GM10266 (cell line): Measurements from ENCODE around the gene ABHD17A.
A peak's percentile ranks its signal among the peaks of the same experiment; 100 is the strongest.

Experiments
- DNase-seq: peaks from one replicate; pipeline ENCODE4 v3.0.0; 2012; ENCODE audit errors: extremely low spot score
- CTCF ChIP-seq: IDR thresholded peaks from 2 replicates; pipeline ENCODE4 v1.5.1; 2012; ENCODE audit warnings: mild to moderate bottlenecking, low read depth; ENCODE audit not compliant: control insufficient read depth, insufficient read depth; ENCODE audit errors: missing control alignments

ABHD17A gene

DNA sequence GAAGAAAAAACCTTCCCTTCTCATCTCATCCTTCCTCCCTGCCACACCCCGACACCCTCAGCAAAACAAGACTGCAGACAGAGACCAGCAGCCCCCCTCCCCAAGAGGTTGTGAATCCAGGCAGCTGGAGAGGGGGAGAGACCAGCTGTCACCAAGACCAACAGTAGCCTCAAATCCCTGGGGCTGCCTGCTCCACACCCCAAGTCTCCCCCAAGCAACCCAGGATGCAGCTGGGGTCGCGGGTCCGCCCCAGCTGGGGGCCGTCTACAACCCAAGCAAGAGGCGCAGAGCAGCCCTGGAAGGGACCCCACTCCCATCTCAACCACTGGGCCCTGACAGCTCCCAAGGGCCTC lies 29.0 kb downstream of the ABHD17A start:
- DNase-seq = no peak
- TF ChIP-seq CTCF = no peak

DNA sequence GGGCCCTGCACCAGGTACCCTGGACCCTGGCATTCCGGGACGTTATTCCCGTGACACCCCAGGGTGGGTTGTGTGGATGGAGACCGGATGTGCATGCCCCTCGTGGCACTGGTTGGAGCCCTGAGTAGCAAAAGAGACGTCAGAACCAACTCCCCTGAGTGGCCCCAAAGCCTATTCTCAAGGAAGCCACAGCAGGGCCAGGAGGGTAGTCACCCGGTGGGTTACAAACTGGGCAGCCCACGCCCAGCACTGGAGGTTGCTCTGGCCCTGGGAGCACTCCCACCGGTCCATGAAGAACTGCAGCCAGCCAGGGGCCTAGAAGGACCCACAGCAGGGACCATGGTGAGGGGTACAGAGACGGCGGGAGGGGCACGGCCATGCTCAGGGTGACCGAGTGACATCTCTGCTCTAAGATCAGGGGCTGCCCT lies 29.5 kb downstream of the ABHD17A start:
- no peak for TF ChIP-seq CTCF
- no peak for DNase-seq

GRCh38 chr19:1855040-1855827 lies 30.1 kb downstream of the ABHD17A start:
- peak; percentile 98 for DNase-seq

DNA sequence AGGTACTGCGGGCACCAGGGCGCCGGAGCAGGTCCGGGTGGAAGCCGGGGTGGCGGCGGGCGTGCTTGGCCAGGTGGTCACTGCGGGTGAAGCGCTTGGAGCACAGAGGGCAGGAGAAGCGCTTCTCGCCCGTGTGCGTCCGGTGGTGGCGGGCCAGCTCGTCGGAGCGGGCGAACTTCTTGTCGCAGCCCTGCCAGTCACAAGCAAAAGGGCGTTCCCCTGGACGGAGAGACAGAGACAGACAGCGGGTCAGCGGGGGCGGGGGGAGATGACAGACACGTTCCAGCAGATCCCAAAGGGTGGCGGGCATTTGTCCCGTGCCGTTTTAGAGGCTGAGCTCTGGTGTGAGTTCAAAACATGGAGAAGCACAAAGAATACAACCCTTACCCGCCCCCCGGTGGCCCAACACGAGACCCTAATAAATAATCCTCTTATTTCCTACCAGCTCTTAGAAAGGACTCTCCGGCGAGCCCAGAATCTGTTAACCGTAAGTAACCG lies 30.7 kb downstream of the ABHD17A start:
- no peak for TF ChIP-seq CTCF

More at GRCh38 chr19:1855040-1855827, 30.1 kb downstream of the ABHD17A start:
- TF ChIP-seq CTCF = no peak

GRCh38 chr19:1854039-1854541 lies 31.2 kb downstream of the ABHD17A start:
- DNase-seq = no peak
- no peak for TF ChIP-seq CTCF

More for the DNA sequence above, 30.7 kb downstream of the ABHD17A start:
- DNase-seq = no peak

GRCh38 chr19:1853295-1854038 lies 31.8 kb downstream of the ABHD17A start:
- peak; percentile 95 for DNase-seq

More at GRCh38 chr19:1853295-1854038, 31.8 kb downstream of the ABHD17A start:
- TF ChIP-seq CTCF = peak; percentile 98
